K562 (cell line): ENCODE data around the gene AGRP. TPM values are rescaled to one million over a fixed set of nuclear protein-coding genes. Genes with fewer than 3 reads are reported as not detected.
A peak's percentile ranks its signal among the peaks of the same experiment; 100 is the strongest.

Experiments
- CREB3L1 ChIP-seq: fragments of 450-650 bp; IDR thresholded peaks from 2 replicates; pipeline ENCODE4 v1.6.1; 2014; ENCODE audit warnings: low read depth, mild to moderate bottlenecking, moderate library complexity, borderline replicate concordance
- E2F6 ChIP-seq, 2 experiments: IDR thresholded peaks; 2 replicates each; pipeline ENCODE4 v1.6.1; 2011; ENCODE audit warnings: borderline replicate concordance in 1 of 2, control low read depth in 1 of 2, low read depth in 1 of 2, low read length in 1 of 2, mild to moderate bottlenecking in 1 of 2, mixed read lengths in 1 of 2, moderate library complexity in 1 of 2; ENCODE audit not compliant: insufficient read depth in 1 of 2, insufficient read length in 1 of 2, poor library complexity in 1 of 2, severe bottlenecking in 1 of 2; ENCODE audit errors: extremely low read depth in 1 of 2
- ERF ChIP-seq: fragments of 450-650 bp; formaldehyde crosslinking; IDR thresholded peaks from 2 replicates; pipeline ENCODE4 v1.4.0; 2020; ENCODE audit warnings: mild to moderate bottlenecking, mixed read lengths
- GTF3C2 ChIP-seq: IDR thresholded peaks from 3 replicates; pipeline ENCODE4 v1.6.1; 2011; ENCODE audit warnings: borderline replicate concordance, mild to moderate bottlenecking, moderate library complexity; ENCODE audit not compliant: insufficient read length; ENCODE audit errors: extremely low read depth
- HDAC3 ChIP-seq: fragments of 450-650 bp; IDR thresholded peaks from 2 replicates; pipeline ENCODE4 v1.6.1; 2018; ENCODE audit warnings: borderline replicate concordance, mild to moderate bottlenecking, moderate library complexity; ENCODE audit not compliant: partially characterized antibody
- HNRNPL ChIP-seq: fragments of 200-400 bp; formaldehyde crosslinking; IDR thresholded peaks from 2 replicates; pipeline ENCODE4 v1.6.1; 2017; ENCODE audit warnings: low read depth, mild to moderate bottlenecking, low read length
- MCM3 ChIP-seq: fragments of 450-650 bp; IDR thresholded peaks from 2 replicates; pipeline ENCODE4 v1.6.1; 2016
- NR3C1 ChIP-seq: sonication (generic); formaldehyde crosslinking; IDR thresholded peaks from 2 replicates; pipeline ENCODE4 v1.8.1; 2022; ENCODE audit warnings: missing genetic modification reagents
- POLR2B ChIP-seq: fragments of 450-650 bp; IDR thresholded peaks from 2 replicates; pipeline ENCODE4 v1.6.1; 2018; ENCODE audit warnings: low read depth; ENCODE audit not compliant: partially characterized antibody
- POU5F1 ChIP-seq: fragments of 150-350 bp; IDR thresholded peaks from 2 replicates; pipeline ENCODE4 v1.6.1; 2014; ENCODE audit warnings: borderline replicate concordance, low read length, low read depth, mild to moderate bottlenecking; ENCODE audit not compliant: partially characterized antibody
- RBM34 ChIP-seq: fragments of 200-400 bp; formaldehyde crosslinking; IDR thresholded peaks from 2 replicates; pipeline ENCODE4 v1.6.1; 2018; ENCODE audit warnings: low read length, borderline replicate concordance; ENCODE audit not compliant: insufficient read depth
- YY1 ChIP-seq, 3 experiments: IDR thresholded peaks; 2 replicates each; pipeline ENCODE4 v1.6.1; 2011; ENCODE audit warnings: low read length in 2 of 3, mild to moderate bottlenecking in 2 of 3, moderate library complexity in 2 of 3, borderline replicate concordance in 1 of 3, control low read depth in 1 of 3, low read depth in 1 of 3; ENCODE audit not compliant: insufficient read depth in 3 of 3, insufficient replicate concordance in 2 of 3, control insufficient read depth in 1 of 3, insufficient read length in 1 of 3; ENCODE audit errors: extremely low read depth in 1 of 3
- ZBTB11 ChIP-seq, 3 experiments: fragments of 200-800 bp in 1 of 3; fragments of 250-450 bp in 1 of 3; fragments of 450-650 bp in 1 of 3; sonication (Bioruptor Pico) in 1 of 3; sonication (Bioruptor generic) in 1 of 3; formaldehyde crosslinking in 1 of 3; IDR thresholded peaks; 2 replicates each; pipeline versions ENCODE4 v1.6.1 to v1.8.0; 2016 to 2022; ENCODE audit warnings: mild to moderate bottlenecking in 2 of 3, missing genetic modification characterization in 2 of 3, missing compliant biosample characterization in 1 of 3, moderate library complexity in 1 of 3
- ZFPM2 ChIP-seq: fragments of 250-450 bp; sonication (Bioruptor Pico); IDR thresholded peaks from 2 replicates; pipeline ENCODE4 v1.5.1; 2022; ENCODE audit warnings: mild to moderate bottlenecking
- ZNF217 ChIP-seq: sonication (generic); formaldehyde crosslinking; IDR thresholded peaks from 2 replicates; pipeline ENCODE4 v1.8.0; 2022; ENCODE audit warnings: mild to moderate bottlenecking, missing genetic modification reagents
- ZNF778 ChIP-seq: fragments of 450-650 bp; formaldehyde crosslinking; IDR thresholded peaks from 2 replicates; pipeline ENCODE4 v1.4.0; 2020; ENCODE audit warnings: mild to moderate bottlenecking, moderate library complexity
- polyA plus RNA-seq, 8 experiments: library from polyadenylated mRNA; depleted of rRNA in 4 of 8; stranded (reverse) in 5 of 8; unstranded in 3 of 8; fragments of >200 nt; fragmentation: Nextera tagmentation in 2 of 8; fragmentation: Illumina TruSeq in 1 of 8; extraction: Ambion mirVana in 2 of 8; extraction: Trizol in 1 of 8; gene quantifications; 2 replicates each; pipeline versions ENCODE4 v1.2.1 to v1.2.3, GENCODE V29; 2011 to 2014; ENCODE audit warnings: inconsistent platforms in 1 of 8, missing spikeins in 1 of 8
- total RNA-seq, 7 experiments: library from RNA; depleted of rRNA in 6 of 7; stranded (reverse); fragments of >200 nt in 6 of 7; fragmentation: Illumina TruSeq in 2 of 7; extraction: Trizol in 2 of 7; gene quantifications; 2 replicates each; pipeline versions ENCODE4 v1.2.1 to v1.2.3, GENCODE V29; 2011 to 2021; ENCODE audit warnings: low replicate concordance in 1 of 7

Gene AGRP
- total and polyA plus RNA-seq, 9 of the 15 experiments (the other 6 are each of a cell fraction or from before 2014, with no cell fraction given): not detected

DNA sequence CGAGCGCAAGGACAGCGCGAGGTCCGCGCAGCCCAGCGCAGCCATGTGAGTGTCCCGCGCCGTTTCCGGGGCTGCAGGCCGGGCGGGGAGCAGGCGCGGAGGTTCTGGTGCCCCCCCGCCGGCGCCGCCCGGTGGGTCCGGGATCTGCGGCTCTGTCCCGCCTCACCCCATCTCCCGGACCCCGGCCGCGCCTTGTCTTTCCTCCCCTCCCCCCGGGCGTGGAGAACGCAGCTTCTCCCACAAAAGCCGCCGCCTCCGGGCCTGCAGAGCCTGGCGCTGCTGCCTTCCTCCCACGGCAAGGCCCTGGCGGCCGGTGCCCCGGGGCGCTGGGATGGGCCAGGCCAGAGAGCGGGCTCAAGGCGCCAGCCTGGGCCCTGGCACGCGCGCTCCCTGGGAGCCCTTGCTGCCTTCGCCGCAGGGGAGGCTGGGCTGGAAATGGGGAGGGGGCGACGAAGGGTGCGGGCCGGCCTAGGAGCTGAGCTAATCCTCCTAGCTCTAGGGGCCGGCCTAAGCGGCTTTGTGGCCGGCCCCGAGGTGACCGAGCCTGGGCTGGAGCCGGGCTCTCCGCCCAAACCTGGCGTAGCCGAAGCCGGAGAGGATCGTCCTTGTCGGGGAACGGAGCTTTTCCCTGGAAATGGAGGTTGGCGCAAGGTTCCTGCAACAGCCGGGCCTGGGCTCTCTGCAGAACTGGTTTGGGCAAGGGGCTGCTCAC lies 45.7 kb upstream of the AGRP start (continued):
- TF ChIP-seq YY1 (IDR thresholded peaks at IDR 0.05; ENCODE audit: borderline replicate concordance in 1 of 3, control insufficient read depth in 1 of 3, extremely low read depth in 1 of 3, insufficient read depth in 3 of 3, insufficient read length in 1 of 3, insufficient replicate concordance in 2 of 3, low read depth in 1 of 3, low read length in 2 of 3) (peak in 1 of 3 experiments; percentile 37), ZNF217 (CRISPR knock-in tag) (no peak), ZBTB11 (CRISPR knock-in tag; IDR thresholded peaks at IDR 0.05) (no peak), CREB3L1 (no peak), MCM3 (no peak), NR3C1 (CRISPR knock-in tag) (0 out of 2 replicates have a peak, but pooled peaks have one; percentile 24), E2F6 (IDR thresholded peaks at IDR 0.05; ENCODE audit: borderline replicate concordance in 1 of 2, extremely low read depth in 1 of 2, insufficient read depth in 1 of 2, insufficient read length in 1 of 2, low read depth in 1 of 2, low read length in 1 of 2, poor library complexity in 1 of 2, severe bottlenecking in 1 of 2) (peak; percentile 56 to 66), HNRNPL (peak; percentile 90), RBM34 (0 out of 2 replicates have a peak, but pooled peaks have one; percentile 47), ERF (CRISPR knock-in tag) (0 out of 2 replicates have a peak, but pooled peaks have one; percentile 33), POLR2B (no peak), POU5F1 (no peak), ZNF778 (CRISPR knock-in tag) (no peak), ZFPM2 (no peak), GTF3C2 (no peak), HDAC3 (no peak)
